Testis (tissue), 2 donors: Measurements from ENCODE around the gene NAP1L5.

ENCODE experiments used
- POLR2A ChIP-seq: fragments of 450-650 bp; IDR thresholded peaks from one replicate; pipeline ENCODE4 v1.6.1; 2017; ENCODE audit warnings: antibody characterized with exemption, mild to moderate bottlenecking, moderate library complexity
- TF ChIP-seq, protein P1 (sequence below), 3 experiments: fragments of 450-650 bp in 2 of 3; fragments of 200-600 bp in 1 of 3; sonication (generic) in 1 of 3; IDR thresholded peaks; one replicate each; pipeline ENCODE4 v1.5.1; 2016 to 2019; ENCODE audit warnings: antibody characterized with exemption in 3 of 3, mild to moderate bottlenecking in 2 of 3, moderate library complexity in 1 of 3

DNA sequence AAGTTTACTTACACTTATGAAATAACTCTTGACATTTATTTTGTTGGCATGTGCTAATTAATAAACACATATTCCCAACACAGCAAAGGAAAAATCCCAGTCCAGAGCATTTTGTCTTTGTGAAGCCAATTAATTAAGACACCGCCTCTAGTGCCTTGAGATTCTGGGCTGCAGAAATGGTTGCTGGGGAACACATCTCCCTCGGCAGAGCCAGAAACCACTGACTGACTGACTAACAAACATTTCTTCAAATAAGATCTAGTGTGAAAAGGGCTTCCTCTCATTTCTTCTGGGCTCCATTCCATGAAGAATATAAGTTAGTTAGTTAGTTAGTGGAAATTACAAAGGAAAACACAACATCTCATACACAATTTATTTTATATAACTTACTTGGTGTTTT lies 28.4 kb upstream of the NAP1L5 start:
- TF ChIP-seq, protein P1, sequence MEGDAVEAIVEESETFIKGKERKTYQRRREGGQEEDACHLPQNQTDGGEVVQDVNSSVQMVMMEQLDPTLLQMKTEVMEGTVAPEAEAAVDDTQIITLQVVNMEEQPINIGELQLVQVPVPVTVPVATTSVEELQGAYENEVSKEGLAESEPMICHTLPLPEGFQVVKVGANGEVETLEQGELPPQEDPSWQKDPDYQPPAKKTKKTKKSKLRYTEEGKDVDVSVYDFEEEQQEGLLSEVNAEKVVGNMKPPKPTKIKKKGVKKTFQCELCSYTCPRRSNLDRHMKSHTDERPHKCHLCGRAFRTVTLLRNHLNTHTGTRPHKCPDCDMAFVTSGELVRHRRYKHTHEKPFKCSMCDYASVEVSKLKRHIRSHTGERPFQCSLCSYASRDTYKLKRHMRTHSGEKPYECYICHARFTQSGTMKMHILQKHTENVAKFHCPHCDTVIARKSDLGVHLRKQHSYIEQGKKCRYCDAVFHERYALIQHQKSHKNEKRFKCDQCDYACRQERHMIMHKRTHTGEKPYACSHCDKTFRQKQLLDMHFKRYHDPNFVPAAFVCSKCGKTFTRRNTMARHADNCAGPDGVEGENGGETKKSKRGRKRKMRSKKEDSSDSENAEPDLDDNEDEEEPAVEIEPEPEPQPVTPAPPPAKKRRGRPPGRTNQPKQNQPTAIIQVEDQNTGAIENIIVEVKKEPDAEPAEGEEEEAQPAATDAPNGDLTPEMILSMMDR (IDR thresholded peaks at IDR 0.05), result no peak
- no peak for TF ChIP-seq POLR2A
